CD14-positive monocyte (primary cell): ENCODE results near the gene PPP1CB. TPM values are rescaled to one million over a fixed set of nuclear protein-coding genes. Genes with fewer than 3 reads are reported as not detected.

Experiments
- DNase-seq, 3 donors: peaks; one replicate each; pipeline ENCODE4 v3.0.0-alpha.2; 2011 to 2022
- H2AFZ ChIP-seq: 2 replicates; pipeline ENCODE4 v1.6.0; 2012; ENCODE audit warnings: mild to moderate bottlenecking, low read depth, low read length, inconsistent platforms; ENCODE audit not compliant: insufficient read depth, poor library complexity, severe bottlenecking
- H3K27ac ChIP-seq, 2 donors: 1 replicate in 1 of 2; 2 replicates in 1 of 2; pipeline ENCODE4 v1.5.1; 2012 to 2013; ENCODE audit warnings: low read length in 2 of 2, control low read depth in 1 of 2, inconsistent platforms in 1 of 2, low read depth in 1 of 2, mild to moderate bottlenecking in 1 of 2
- H3K27me3 ChIP-seq, 2 donors: one replicate each; pipeline versions ENCODE4 v1.6.0 to v1.6.1; 2011 to 2013; ENCODE audit warnings: low read length in 2 of 2; ENCODE audit not compliant: control insufficient read depth in 2 of 2, insufficient read depth in 2 of 2
- H3K36me3 ChIP-seq, 2 donors: replicated peaks in 1 of 2; 1 replicate in 1 of 2; 2 replicates in 1 of 2; pipeline versions ENCODE4 v1.5.1 to v1.6.1; 2012 to 2013; ENCODE audit warnings: low read length in 2 of 2, control low read depth in 1 of 2, inconsistent platforms in 1 of 2, mild to moderate bottlenecking in 1 of 2; ENCODE audit not compliant: insufficient read depth in 2 of 2, control insufficient read depth in 1 of 2
- H3K4me1 ChIP-seq, 2 donors: 1 replicate in 1 of 2; 2 replicates in 1 of 2; pipeline versions ENCODE4 v1.5.1 to v1.6.1; 2012 to 2013; ENCODE audit warnings: low read length in 2 of 2, control low read depth in 1 of 2, inconsistent platforms in 1 of 2, mild to moderate bottlenecking in 1 of 2, moderate library complexity in 1 of 2; ENCODE audit not compliant: insufficient read depth in 2 of 2, control insufficient read depth in 1 of 2
- H3K4me2 ChIP-seq: replicated peaks from 2 replicates; pipeline ENCODE3; 2012; ENCODE audit warnings: low read length, moderate library complexity, mild to moderate bottlenecking; ENCODE audit not compliant: poor library complexity, severe bottlenecking; ENCODE audit errors: extremely low read depth
- H3K4me3 ChIP-seq, 3 experiments: fragments of 200-600 bp in 1 of 3; sonication (generic) in 1 of 3; replicated peaks in 1 of 3; 1 replicate in 2 of 3; 2 replicates in 1 of 3; pipeline ENCODE4 v1.5.1; 2011 to 2013; ENCODE audit warnings: low read length in 3 of 3, mild to moderate bottlenecking in 3 of 3, control low read depth in 2 of 3, low read depth in 2 of 3, inconsistent platforms in 1 of 3, moderate library complexity in 1 of 3
- H3K79me2 ChIP-seq: 2 replicates; pipeline ENCODE4 v1.6.0; 2012; ENCODE audit warnings: mild to moderate bottlenecking, control low read depth, inconsistent platforms, low read length, moderate library complexity; ENCODE audit not compliant: insufficient read depth
- H3K9ac ChIP-seq: 2 replicates; pipeline ENCODE4 v1.6.0; 2017; ENCODE audit warnings: low read length, mild to moderate bottlenecking; ENCODE audit not compliant: insufficient read depth, poor library complexity, severe bottlenecking
- H3K9me3 ChIP-seq, 2 donors: replicated peaks in 1 of 2; 1 replicate in 1 of 2; 2 replicates in 1 of 2; pipeline versions ENCODE4 v1.5.1 to v1.6.1; 2012 to 2013; ENCODE audit warnings: low read length in 2 of 2, control low read depth in 1 of 2; ENCODE audit not compliant: control insufficient read depth in 1 of 2, insufficient read depth in 1 of 2
- H4K20me1 ChIP-seq: 2 replicates; pipeline ENCODE4 v1.6.0; 2012; ENCODE audit warnings: mild to moderate bottlenecking, low read length, control low read depth, moderate library complexity; ENCODE audit not compliant: insufficient read depth
- H3K27ac Mint-ChIP-seq, 7 donors: one replicate each; pipeline ENCODE4 v1.8.0; 2020; ENCODE audit warnings: mild to moderate bottlenecking in 7 of 7, mixed read lengths in 7 of 7, moderate library complexity in 6 of 7, inconsistent platforms in 2 of 7
- H3K27me3 Mint-ChIP-seq, 3 donors: one replicate each; pipeline ENCODE4 v1.8.0; 2021 to 2022; ENCODE audit warnings: low read depth in 3 of 3, mild to moderate bottlenecking in 3 of 3, mixed read lengths in 3 of 3, moderate library complexity in 3 of 3, inconsistent platforms in 1 of 3
- H3K36me3 Mint-ChIP-seq, 2 donors: one replicate each; pipeline ENCODE4 v1.8.0; 2020; ENCODE audit warnings: mixed read lengths in 2 of 2, inconsistent platforms in 1 of 2, mild to moderate bottlenecking in 1 of 2
- H3K4me1 Mint-ChIP-seq: one replicate; pipeline ENCODE4 v1.8.0; 2020; ENCODE audit warnings: mild to moderate bottlenecking, mixed read lengths
- H3K4me3 Mint-ChIP-seq, 2 donors: one replicate each; pipeline ENCODE4 v1.8.0; 2020; ENCODE audit warnings: mild to moderate bottlenecking in 2 of 2, mixed read lengths in 2 of 2, moderate library complexity in 1 of 2
- H3K9me3 Mint-ChIP-seq, 7 donors: one replicate each; pipeline ENCODE4 v1.8.0; 2020 to 2022; ENCODE audit warnings: mixed read lengths in 7 of 7, mild to moderate bottlenecking in 6 of 7, moderate library complexity in 6 of 7, inconsistent platforms in 2 of 7
- WGBS: methylation state at CpG from one replicate; pipeline ENCODE4 v1.1.5; 2013; ENCODE audit warnings: missing lambda C conversion rate; ENCODE audit not compliant: insufficient coverage; 5-methylcytosine and 5-hydroxymethylcytosine counted together
- intact Hi-C, 2 donors: fragments of 100-400 bp; cut with micrococcal nuclease; formaldehyde crosslinking; loops; one replicate each; pipeline versions ENCODE4 v1.15.0 to v1.15.1; 2023
- polyA plus RNA-seq, 3 donors: library from polyadenylated mRNA; depleted of rRNA in 1 of 3; unstranded in 2 of 3; stranded (reverse) in 1 of 3; fragments of 300-500 nt in 2 of 3; fragments of >200 nt in 1 of 3; fragmentation: Illumina TruSeq in 2 of 3; gene quantifications; 1 replicate in 2 of 3; 2 replicates in 1 of 3; pipeline ENCODE4 v1.2.3, GENCODE V29; 2012 to 2021
- TF ChIP-seq, protein P1 (sequence below): fragments of 200-600 bp; IDR thresholded peaks from one replicate; pipeline ENCODE4 v1.8.0; 2022; ENCODE audit warnings: antibody characterized with exemption, mild to moderate bottlenecking

PPP1CB gene
- polyA plus RNA-seq, 3 donors, result 25.3 to 142 (median 69.4) TPM

DNA sequence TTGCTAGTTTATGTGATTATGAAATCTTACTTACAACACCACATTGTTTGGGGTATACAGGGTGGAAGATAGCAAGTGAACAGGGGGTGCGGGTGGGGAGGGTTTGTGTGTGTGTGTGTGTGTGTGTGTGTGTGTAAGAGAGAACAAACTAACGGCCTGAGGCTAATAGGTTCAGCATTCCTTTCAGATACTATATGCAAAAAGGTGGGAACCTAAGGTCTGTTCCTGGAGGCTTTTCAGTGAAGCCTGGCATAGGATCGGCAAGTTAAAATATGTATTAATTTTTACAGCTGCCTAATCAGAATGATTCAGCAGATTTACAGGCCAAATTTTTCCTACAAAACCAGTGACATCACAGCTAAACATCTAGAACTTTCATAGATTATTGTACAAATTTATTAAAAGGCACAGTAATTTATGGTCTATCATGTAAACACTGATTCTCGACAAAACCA is 51.4 kb downstream of the PPP1CB start:
- Mint-ChIP-seq H3K9me3 (no peaks in the 10 kb centered on the region), H3K4me3 (no peak overlapping the region), H3K4me1 (no peaks in the 10 kb centered on the region), H3K27me3 (no peaks in the 10 kb centered on the region), H3K27ac (peak overlapping the region in 3 of 7 donors; percentile 19 to 47 (median 20)), H3K36me3 (peaks cover 56 to 74% of the 10 kb centered on the region in 2 donors)
- TF ChIP-seq, protein P1, sequence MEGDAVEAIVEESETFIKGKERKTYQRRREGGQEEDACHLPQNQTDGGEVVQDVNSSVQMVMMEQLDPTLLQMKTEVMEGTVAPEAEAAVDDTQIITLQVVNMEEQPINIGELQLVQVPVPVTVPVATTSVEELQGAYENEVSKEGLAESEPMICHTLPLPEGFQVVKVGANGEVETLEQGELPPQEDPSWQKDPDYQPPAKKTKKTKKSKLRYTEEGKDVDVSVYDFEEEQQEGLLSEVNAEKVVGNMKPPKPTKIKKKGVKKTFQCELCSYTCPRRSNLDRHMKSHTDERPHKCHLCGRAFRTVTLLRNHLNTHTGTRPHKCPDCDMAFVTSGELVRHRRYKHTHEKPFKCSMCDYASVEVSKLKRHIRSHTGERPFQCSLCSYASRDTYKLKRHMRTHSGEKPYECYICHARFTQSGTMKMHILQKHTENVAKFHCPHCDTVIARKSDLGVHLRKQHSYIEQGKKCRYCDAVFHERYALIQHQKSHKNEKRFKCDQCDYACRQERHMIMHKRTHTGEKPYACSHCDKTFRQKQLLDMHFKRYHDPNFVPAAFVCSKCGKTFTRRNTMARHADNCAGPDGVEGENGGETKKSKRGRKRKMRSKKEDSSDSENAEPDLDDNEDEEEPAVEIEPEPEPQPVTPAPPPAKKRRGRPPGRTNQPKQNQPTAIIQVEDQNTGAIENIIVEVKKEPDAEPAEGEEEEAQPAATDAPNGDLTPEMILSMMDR, result no peak
- H3K9me3 ChIP-seq, result no peaks in the 10 kb centered on the region
- intact Hi-C loops, result no loop called here
- no peak overlapping the region for H3K4me2 ChIP-seq
- no peak overlapping the region for H3K4me3 ChIP-seq
- no peak overlapping the region for H3K9ac ChIP-seq
- H3K4me1 ChIP-seq, result no peaks in the 10 kb centered on the region
- no peak for DNase-seq
- no peak overlapping the region for H2AFZ ChIP-seq
- peaks cover 57 to 87% of the 10 kb centered on the region in 2 donors for H3K36me3 ChIP-seq
- no peaks in the 10 kb centered on the region for H3K27me3 ChIP-seq
- WGBS, result no CpG with 5 or more reads among the region's 4 CpGs
- H4K20me1 ChIP-seq, result peaks cover 78% of the 10 kb centered on the region
- peaks cover 3% of the 10 kb centered on the region for H3K79me2 ChIP-seq
- H3K27ac ChIP-seq, result no peak overlapping the region

DNA sequence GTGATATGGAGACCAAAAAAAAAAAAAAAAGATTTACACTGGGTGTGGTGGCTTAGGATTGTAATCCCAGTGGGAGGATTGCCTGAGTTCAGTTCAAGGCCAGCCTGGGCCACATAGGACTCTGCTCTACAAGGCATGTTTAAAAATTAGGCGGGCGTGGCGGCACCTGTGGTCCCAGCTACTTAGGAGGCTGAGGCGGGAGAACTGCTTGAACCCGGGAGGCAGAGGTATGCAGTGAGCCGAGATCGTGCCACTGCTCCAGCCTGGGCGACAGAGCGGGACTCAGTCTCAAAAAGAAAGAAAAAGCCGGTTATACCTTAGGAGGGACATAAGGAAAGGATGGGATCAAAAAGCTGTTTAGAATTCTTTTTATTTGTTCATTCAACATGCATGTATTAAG is 58.3 kb downstream of the PPP1CB start:
- peak overlapping the region; percentile 77 to 85 for H3K4me3 Mint-ChIP-seq
- intact Hi-C loops, result no loop called here
- Histone ChIP-seq H3K9ac (no peak overlapping the region), H3K4me2 (peak overlapping the region; percentile 74), H3K9me3 (no peaks in the 10 kb centered on the region), H3K36me3 (peaks cover 5 to 27% of the 10 kb centered on the region in 2 donors), H4K20me1 (peaks cover 36% of the 10 kb centered on the region), H3K79me2 (no peaks in the 10 kb centered on the region), H3K27ac (no peak overlapping the region), H2AFZ (peak overlapping the region; percentile 67), H3K4me3 (peak overlapping the region in 2 of 3 experiments; percentile 45 to 76), H3K27me3 (peaks cover 0 to 8% of the 10 kb centered on the region in 2 donors), H3K4me1 (peaks cover 13 to 20% of the 10 kb centered on the region in 2 donors)
- 75% methylated on average over 7 of the region's 10 CpGs for WGBS
- peaks cover 0 to 6% (median 0%) of the 10 kb centered on the region in 7 donors for H3K9me3 Mint-ChIP-seq
- H3K4me1 Mint-ChIP-seq, result peaks cover 16% of the 10 kb centered on the region
- H3K27ac Mint-ChIP-seq, result peak overlapping the region in 1 of 7 donors; percentile 64
- no peak for DNase-seq
- TF ChIP-seq, protein P1, result no peak
- H3K36me3 Mint-ChIP-seq, result peaks cover 13 to 25% of the 10 kb centered on the region in 2 donors
- peaks cover 7 to 17% (median 11%) of the 10 kb centered on the region in 3 donors for H3K27me3 Mint-ChIP-seq
